Tibial artery (tissue), 4 donors: Measurements from ENCODE around the gene BDH2.

ENCODE experiments used
- DNase-seq, 2 donors: peaks; one replicate each; pipeline ENCODE4 v3.0.0-alpha.2; 2019
- H3K27ac ChIP-seq, 2 donors: fragments of 200-600 bp; sonication (generic) in 1 of 2; 1 replicate in 1 of 2; 2 replicates in 1 of 2; pipeline ENCODE4 v1.5.1; 2018 to 2019; ENCODE audit warnings: mild to moderate bottlenecking in 1 of 2
- H3K27me3 ChIP-seq, 2 donors: fragments of 200-600 bp; sonication (generic) in 1 of 2; one replicate each; pipeline versions ENCODE4 v1.5.1 to v1.6.0; 2016 to 2019
- H3K36me3 ChIP-seq, 3 donors: fragments of 200-600 bp; sonication (generic) in 2 of 3; one replicate each; pipeline ENCODE4 v1.5.1; 2016 to 2019; ENCODE audit warnings: mild to moderate bottlenecking in 2 of 3
- H3K4me1 ChIP-seq, 4 donors: fragments of 200-600 bp; sonication (generic) in 2 of 4; 1 replicate in 3 of 4; 2 replicates in 1 of 4; pipeline ENCODE4 v1.5.1; 2016 to 2019
- H3K4me3 ChIP-seq, 2 donors: fragments of 200-600 bp; sonication (generic) in 1 of 2; 1 replicate in 1 of 2; 2 replicates in 1 of 2; pipeline ENCODE4 v1.5.1; 2018 to 2019; ENCODE audit warnings: mild to moderate bottlenecking in 2 of 2
- H3K9me3 ChIP-seq, 3 donors: fragments of 200-600 bp; sonication (generic) in 1 of 3; one replicate each; pipeline ENCODE4 v1.5.1; 2016 to 2019
- CTCF ChIP-seq, 2 experiments: fragments of 200-600 bp in 1 of 2; fragments of 450-650 bp in 1 of 2; IDR thresholded peaks; one replicate each; pipeline ENCODE4 v1.5.1; 2017 to 2019; ENCODE audit warnings: antibody characterized with exemption in 2 of 2, mild to moderate bottlenecking in 1 of 2, moderate library complexity in 1 of 2
- intact Hi-C: fragments of 100-400 bp; cut with DNase I; formaldehyde crosslinking; loops from one replicate; pipeline ENCODE4 v1.15.0; 2023; ENCODE audit warnings: low total_unique reads

The BDH2 gene

GRCh38 chr4:103044183-103044582, 55.5 kb downstream of the BDH2 start:
- Histone ChIP-seq H3K27ac (no peak overlapping the region), H3K27me3 (no peaks in the 10 kb centered on the region), H3K4me1 (no peaks in the 10 kb centered on the region), H3K36me3 (peaks cover 6 to 32% (median 12%) of the 10 kb centered on the region in 3 donors), H3K4me3 (no peak overlapping the region), H3K9me3 (no peaks in the 10 kb centered on the region)
- no peak for TF ChIP-seq CTCF (IDR thresholded peaks at IDR 0.05)
- intact Hi-C loops: no loop called here
- DNase-seq: no peak

- intact Hi-C loops: no loop called here
- no peaks in the 10 kb centered on the region for H3K9me3 ChIP-seq
- H3K27me3 ChIP-seq: no peaks in the 10 kb centered on the region
- no peaks in the 10 kb centered on the region for H3K4me1 ChIP-seq
- TF ChIP-seq CTCF (IDR thresholded peaks at IDR 0.05): no peak
- no peak overlapping the region for H3K4me3 ChIP-seq
- no peak for DNase-seq
- peaks cover 5 to 8% (median 7%) of the 10 kb centered on the region in 3 donors for H3K36me3 ChIP-seq
- no peak overlapping the region for H3K27ac ChIP-seq
Observed at GRCh38 chr4:103036169-103036568, 63.5 kb downstream of the BDH2 start.

- Histone ChIP-seq H3K4me1 (no peaks in the 10 kb centered on the region), H3K9me3 (no peaks in the 10 kb centered on the region), H3K36me3 (peaks cover 5 to 8% (median 7%) of the 10 kb centered on the region in 3 donors), H3K27me3 (no peaks in the 10 kb centered on the region), H3K27ac (no peak overlapping the region), H3K4me3 (no peak overlapping the region)
- no peak for TF ChIP-seq CTCF (IDR thresholded peaks at IDR 0.05)
- intact Hi-C loops: no loop called here
- DNase-seq: no peak
Observed at GRCh38 chr4:103032574-103032973, 67.1 kb downstream of the BDH2 start.

- intact Hi-C loops: no loop called here
Observed at GRCh38 chr4:103030791-103031190, 68.8 kb downstream of the BDH2 start.

GRCh38 chr4:103029300-103029699, 70.3 kb downstream of the BDH2 start:
- no peaks in the 10 kb centered on the region for H3K9me3 ChIP-seq
- no peak overlapping the region for H3K27ac ChIP-seq
- H3K4me1 ChIP-seq: no peaks in the 10 kb centered on the region
- no peak overlapping the region for H3K4me3 ChIP-seq
- intact Hi-C loops: no loop called here
- peaks cover 0 to 4% (median 0%) of the 10 kb centered on the region in 3 donors for H3K36me3 ChIP-seq
- no peak for DNase-seq
- TF ChIP-seq CTCF (IDR thresholded peaks at IDR 0.05): no peak
- H3K27me3 ChIP-seq: no peaks in the 10 kb centered on the region

More at GRCh38 chr4:103030791-103031190, 68.8 kb downstream of the BDH2 start:
- Histone ChIP-seq H3K27ac (no peak overlapping the region), H3K4me1 (no peaks in the 10 kb centered on the region), H3K9me3 (no peaks in the 10 kb centered on the region), H3K27me3 (no peaks in the 10 kb centered on the region), H3K4me3 (no peak overlapping the region), H3K36me3 (peaks cover 1 to 5% (median 3%) of the 10 kb centered on the region in 3 donors)
- TF ChIP-seq CTCF (IDR thresholded peaks at IDR 0.05): no peak
- no peak for DNase-seq
